Smooth muscle cell (in vitro differentiated cells): ENCODE data around the gene ARSJ. TPM values are rescaled to one million over a fixed set of nuclear protein-coding genes. Genes with fewer than 3 reads are reported as not detected.

Experiments used
- DNase-seq: peaks from one replicate; lab custom pipeline; 2025; ENCODE audit not compliant: unreplicated experiment; lab: John Stamatoyannopoulos, UW
- H2AFZ ChIP-seq: fragments of 200-600 bp; sonication (generic); 2 replicates; pipeline ENCODE4 v1.6.0; 2016; ENCODE audit warnings: antibody characterized with exemption, low read depth, mild to moderate bottlenecking
- H3F3A ChIP-seq: fragments of 200-600 bp; sonication (generic); 2 replicates; pipeline ENCODE4 v1.6.0; 2017; ENCODE audit warnings: antibody characterized with exemption, low read depth
- H3K27ac ChIP-seq: fragments of 200-600 bp; sonication (generic); 2 replicates; pipeline ENCODE4 v1.5.1; 2016; ENCODE audit warnings: low read depth, mild to moderate bottlenecking
- H3K27me3 ChIP-seq: fragments of 200-600 bp; sonication (generic); 2 replicates; pipeline ENCODE4 v1.6.1; 2016; ENCODE audit warnings: low read depth, mild to moderate bottlenecking
- H3K36me3 ChIP-seq: fragments of 200-600 bp; sonication (generic); 2 replicates; pipeline ENCODE4 v1.5.1; 2016; ENCODE audit warnings: low read depth
- H3K4me1 ChIP-seq: fragments of 200-600 bp; sonication (generic); 2 replicates; pipeline ENCODE4 v1.5.1; 2016; ENCODE audit warnings: low read depth
- H3K4me2 ChIP-seq: fragments of 200-600 bp; sonication (generic); 2 replicates; pipeline ENCODE4 v1.6.0; 2016; ENCODE audit warnings: mild to moderate bottlenecking
- H3K4me3 ChIP-seq: fragments of 200-600 bp; sonication (generic); 2 replicates; pipeline ENCODE4 v1.5.1; 2016; ENCODE audit warnings: mild to moderate bottlenecking
- H3K79me2 ChIP-seq: fragments of 200-600 bp; sonication (generic); 2 replicates; pipeline ENCODE4 v1.6.0; 2016; ENCODE audit warnings: low read depth, mild to moderate bottlenecking
- H3K9ac ChIP-seq: fragments of 200-600 bp; sonication (generic); 2 replicates; pipeline ENCODE4 v1.6.0; 2016; ENCODE audit warnings: low read depth
- H3K9me3 ChIP-seq: fragments of 200-600 bp; sonication (generic); replicated peaks from 2 replicates; pipeline ENCODE4 v1.5.1; 2016; ENCODE audit warnings: low read depth
- H4K20me1 ChIP-seq: fragments of 200-600 bp; sonication (generic); 2 replicates; pipeline ENCODE4 v1.6.0; 2016; ENCODE audit warnings: low read depth
- WGBS: methylation state at CpG from one replicate; pipeline ENCODE4 v1.1.7; 2016; ENCODE audit warnings: low lambda C conversion rate; 5-methylcytosine and 5-hydroxymethylcytosine counted together
- polyA plus RNA-seq: library from polyadenylated mRNA; unstranded; fragments of >200 nt; fragmentation: Nextera tagmentation; extraction: Ambion mirVana; gene quantifications from 2 replicates; pipeline ENCODE4 v1.2.1, GENCODE V29; 2016
- total RNA-seq: library from RNA; depleted of rRNA; stranded (reverse); fragments of >200 nt; gene quantifications from 2 replicates; pipeline ENCODE4 v1.2.3, GENCODE V29; 2014
- TF ChIP-seq, protein P1 (sequence below): fragments of 200-600 bp; sonication (generic); IDR thresholded peaks from 2 replicates; pipeline ENCODE4 v1.5.1; 2017; ENCODE audit warnings: borderline replicate concordance, mild to moderate bottlenecking, antibody characterized with exemption; ENCODE audit not compliant: insufficient read depth, poor library complexity, severe bottlenecking

ARSJ gene
- total and polyA plus RNA-seq, 2 experiments from 2014 or later = 7.9 to 8.8 TPM

DNA sequence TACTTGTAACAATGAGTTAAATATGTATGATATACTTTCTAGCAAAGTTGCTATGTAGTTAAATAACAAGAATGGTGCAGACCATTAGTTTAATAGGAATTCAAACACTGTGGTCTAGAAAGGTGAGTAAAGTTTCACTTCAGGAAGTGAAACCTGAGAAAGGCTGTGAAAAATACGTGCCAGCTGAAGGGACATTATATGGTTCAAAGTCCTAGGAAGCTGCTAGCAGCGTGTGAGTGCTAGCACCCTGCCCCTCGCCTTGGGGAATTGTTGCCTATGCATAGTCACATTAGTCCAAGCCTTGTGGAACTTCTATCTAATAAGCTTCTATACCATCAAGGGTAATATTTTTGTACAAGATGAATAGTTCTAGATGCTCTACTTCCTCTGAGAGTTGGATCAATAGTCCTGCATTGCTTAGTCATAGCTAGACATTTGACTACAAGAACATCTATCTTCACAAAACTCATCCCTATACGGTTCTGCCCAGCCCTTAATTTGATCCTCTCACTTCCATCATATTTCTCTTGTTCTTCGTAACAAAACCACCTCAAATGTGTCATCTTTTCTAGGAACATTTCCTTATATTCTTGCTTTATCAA is 45.8 kb upstream of the ARSJ start:
- Histone ChIP-seq H3K4me3 (no peak overlapping the region), H3K4me1 (no peaks in the 10 kb centered on the region), H3K9me3 (no peaks in the 10 kb centered on the region), H3K36me3 (no peaks in the 10 kb centered on the region), H3K9ac (no peak overlapping the region), H2AFZ (no peak overlapping the region), H3K4me2 (no peak overlapping the region), H3F3A (no peaks in the 10 kb centered on the region), H3K79me2 (no peaks in the 10 kb centered on the region), H3K27me3 (no peaks in the 10 kb centered on the region), H4K20me1 (no peaks in the 10 kb centered on the region), H3K27ac (no peak overlapping the region)
- WGBS = 81% methylated on average over 5 of the region's 5 CpGs
- TF ChIP-seq, protein P1, sequence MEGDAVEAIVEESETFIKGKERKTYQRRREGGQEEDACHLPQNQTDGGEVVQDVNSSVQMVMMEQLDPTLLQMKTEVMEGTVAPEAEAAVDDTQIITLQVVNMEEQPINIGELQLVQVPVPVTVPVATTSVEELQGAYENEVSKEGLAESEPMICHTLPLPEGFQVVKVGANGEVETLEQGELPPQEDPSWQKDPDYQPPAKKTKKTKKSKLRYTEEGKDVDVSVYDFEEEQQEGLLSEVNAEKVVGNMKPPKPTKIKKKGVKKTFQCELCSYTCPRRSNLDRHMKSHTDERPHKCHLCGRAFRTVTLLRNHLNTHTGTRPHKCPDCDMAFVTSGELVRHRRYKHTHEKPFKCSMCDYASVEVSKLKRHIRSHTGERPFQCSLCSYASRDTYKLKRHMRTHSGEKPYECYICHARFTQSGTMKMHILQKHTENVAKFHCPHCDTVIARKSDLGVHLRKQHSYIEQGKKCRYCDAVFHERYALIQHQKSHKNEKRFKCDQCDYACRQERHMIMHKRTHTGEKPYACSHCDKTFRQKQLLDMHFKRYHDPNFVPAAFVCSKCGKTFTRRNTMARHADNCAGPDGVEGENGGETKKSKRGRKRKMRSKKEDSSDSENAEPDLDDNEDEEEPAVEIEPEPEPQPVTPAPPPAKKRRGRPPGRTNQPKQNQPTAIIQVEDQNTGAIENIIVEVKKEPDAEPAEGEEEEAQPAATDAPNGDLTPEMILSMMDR = no peak
- no peak for DNase-seq

DNA sequence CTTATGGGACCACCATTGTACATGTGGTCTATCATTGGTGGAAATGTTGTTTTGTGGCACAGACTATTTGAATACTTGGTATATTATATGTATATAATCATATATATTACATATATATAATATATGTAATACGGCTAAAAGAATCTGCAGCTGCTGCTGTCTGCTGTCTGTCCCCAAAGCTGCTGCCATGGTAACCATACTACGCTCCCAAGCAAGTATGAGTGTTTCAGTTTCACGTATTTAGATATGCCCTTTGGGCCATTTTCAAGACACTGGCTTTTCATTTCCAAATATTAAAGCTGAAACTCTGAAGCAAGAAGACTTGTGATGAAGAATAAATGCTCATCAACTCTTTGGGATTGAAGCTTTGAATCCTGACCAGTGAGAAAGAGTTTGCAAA is 42.0 kb upstream of the ARSJ start:
- no peak overlapping the region for H3K4me2 ChIP-seq
- no peak for DNase-seq
- H2AFZ ChIP-seq = peak overlapping the region; percentile 12
- WGBS = 90% methylated on average over 3 of the region's 3 CpGs
- TF ChIP-seq, protein P1 = no peak
- H3K9ac ChIP-seq = no peak overlapping the region
- no peaks in the 10 kb centered on the region for H3K27me3 ChIP-seq
- H3K79me2 ChIP-seq = no peaks in the 10 kb centered on the region
- no peaks in the 10 kb centered on the region for H3K36me3 ChIP-seq
- no peak overlapping the region for H3K27ac ChIP-seq
- H3K4me1 ChIP-seq = no peaks in the 10 kb centered on the region
- no peaks in the 10 kb centered on the region for H4K20me1 ChIP-seq
- no peaks in the 10 kb centered on the region for H3K9me3 ChIP-seq
- no peak overlapping the region for H3K4me3 ChIP-seq
- H3F3A ChIP-seq = no peaks in the 10 kb centered on the region

DNA sequence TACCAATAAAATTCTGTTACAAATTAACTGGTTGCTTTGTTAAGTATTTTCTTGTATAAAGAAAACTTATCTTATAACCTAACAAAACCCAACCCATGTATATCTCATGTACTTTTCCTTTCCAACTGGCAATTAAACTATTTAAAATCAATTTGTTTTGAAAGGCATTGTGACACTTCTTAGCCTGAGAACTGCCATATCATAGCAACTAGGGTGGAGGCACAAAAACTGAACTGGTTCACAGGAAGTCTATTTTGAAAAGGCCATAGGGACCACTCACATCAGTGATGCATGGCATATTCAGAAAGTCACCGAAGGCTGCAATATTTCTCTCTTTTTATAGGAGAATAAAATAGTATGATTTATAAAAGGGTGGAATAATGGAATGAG is 40.5 kb upstream of the ARSJ start:
- no peak overlapping the region for H3K4me2 ChIP-seq
- no peaks in the 10 kb centered on the region for H4K20me1 ChIP-seq
- H3K9ac ChIP-seq = no peak overlapping the region
- no peaks in the 10 kb centered on the region for H3K9me3 ChIP-seq
- 94% methylated on average over 1 of the region's 1 CpG for WGBS
- H3K27me3 ChIP-seq = no peaks in the 10 kb centered on the region
- no peaks in the 10 kb centered on the region for H3K79me2 ChIP-seq
- DNase-seq = no peak
- H3K36me3 ChIP-seq = no peaks in the 10 kb centered on the region
- H3K4me3 ChIP-seq = no peak overlapping the region
- TF ChIP-seq, protein P1 = no peak
- no peaks in the 10 kb centered on the region for H3K4me1 ChIP-seq
- no peak overlapping the region for H3K27ac ChIP-seq
- H2AFZ ChIP-seq = no peak overlapping the region
- H3F3A ChIP-seq = no peaks in the 10 kb centered on the region

DNA sequence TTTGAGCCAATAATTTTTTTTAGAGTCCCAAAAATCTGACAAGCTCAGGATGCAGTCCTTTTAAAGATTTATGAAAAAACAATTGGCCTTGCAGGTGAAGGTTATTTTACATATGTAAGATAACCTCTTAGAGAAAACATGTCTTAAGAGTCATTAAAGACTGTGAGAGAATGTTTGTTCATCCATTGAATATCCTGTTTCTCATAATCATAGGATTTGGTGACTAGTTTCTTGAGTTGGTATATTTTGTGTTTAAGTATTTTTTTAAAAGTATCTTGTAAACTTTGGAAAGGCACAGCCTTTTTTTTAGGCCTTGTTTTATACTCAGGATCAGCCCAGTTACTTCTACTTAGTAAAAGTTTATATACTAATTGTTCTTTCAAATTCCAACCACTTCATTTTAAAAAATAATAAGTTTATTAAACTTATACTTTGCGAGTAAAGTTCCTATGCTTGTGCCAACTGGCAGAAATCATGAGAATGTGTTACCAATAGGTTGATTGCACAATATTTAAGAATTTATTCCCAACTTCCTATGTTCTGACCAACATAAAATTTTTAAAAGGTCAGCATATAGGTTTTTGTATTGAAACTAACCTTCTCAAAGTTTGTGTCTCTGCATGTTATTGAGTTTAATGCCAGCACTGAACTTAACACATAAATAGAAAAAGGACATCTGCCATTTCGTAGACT is 40.0 kb upstream of the ARSJ start:
- H3K36me3 ChIP-seq = no peaks in the 10 kb centered on the region
- no peaks in the 10 kb centered on the region for H3K27me3 ChIP-seq
- H3K4me3 ChIP-seq = no peak overlapping the region
- WGBS = 67% methylated on average over 2 of the region's 2 CpGs
- no peak for DNase-seq
- no peak overlapping the region for H3K4me2 ChIP-seq
- no peaks in the 10 kb centered on the region for H4K20me1 ChIP-seq
- no peak overlapping the region for H3K9ac ChIP-seq
- no peaks in the 10 kb centered on the region for H3F3A ChIP-seq
- H3K4me1 ChIP-seq = no peaks in the 10 kb centered on the region
- TF ChIP-seq, protein P1 = no peak
- no peaks in the 10 kb centered on the region for H3K9me3 ChIP-seq
- no peak overlapping the region for H3K27ac ChIP-seq
- H2AFZ ChIP-seq = no peak overlapping the region
- no peaks in the 10 kb centered on the region for H3K79me2 ChIP-seq
